Activated CD4-positive, alpha-beta T cell treated with anti-CD3 and anti-CD28 coated beads for 4 hours (primary cell): Measurements from ENCODE around the gene FTO.

Experiments used
- DNase-seq, 2 donors: peaks; one replicate each; pipeline ENCODE4 v3.0.0-alpha.2; 2020

FTO gene

GRCh38 chr16:53712065-53712464, 8.1 kb downstream of the FTO start:
- no peak for DNase-seq

GRCh38 chr16:53713403-53714204, 9.6 kb downstream of the FTO start:
- no peak for DNase-seq

GRCh38 chr16:53714205-53715022, 10.5 kb downstream of the FTO start:
- no peak for DNase-seq

GRCh38 chr16:53715023-53715384, 11.0 kb downstream of the FTO start:
- no peak for DNase-seq

- DNase-seq: no peak
These were observed 13.6 kb downstream of the FTO start for GRCh38 chr16:53717577-53717976.

- DNase-seq: no peak
These were observed 17.1 kb downstream of the FTO start for GRCh38 chr16:53721017-53721416.

- DNase-seq: no peak
These were observed 22.7 kb downstream of the FTO start for GRCh38 chr16:53726625-53727024.

- no peak for DNase-seq
These were observed 26.7 kb downstream of the FTO start for GRCh38 chr16:53730693-53731092.

- DNase-seq: no peak
These were observed 28.5 kb downstream of the FTO start for GRCh38 chr16:53732296-53732929.

- DNase-seq: no peak
These were observed 31.0 kb downstream of the FTO start for GRCh38 chr16:53734908-53735307.

GRCh38 chr16:53736297-53736696, 32.3 kb downstream of the FTO start:
- no peak for DNase-seq

- no peak for DNase-seq
These were observed 33.6 kb downstream of the FTO start for GRCh38 chr16:53737552-53737951.

- DNase-seq: no peak
These were observed 36.5 kb downstream of the FTO start for GRCh38 chr16:53740476-53740875.

GRCh38 chr16:53740933-53741531, 37.1 kb downstream of the FTO start:
- no peak for DNase-seq

GRCh38 chr16:53741546-53741945, 37.6 kb downstream of the FTO start:
- no peak for DNase-seq

GRCh38 chr16:53743149-53743566, 39.2 kb downstream of the FTO start:
- peak; percentile 5 to 21 for DNase-seq

- peak; percentile 29 to 34 for DNase-seq
These were observed 40.5 kb downstream of the FTO start for GRCh38 chr16:53744449-53744848.

GRCh38 chr16:53745086-53745485, 41.1 kb downstream of the FTO start:
- DNase-seq: no peak

- no peak for DNase-seq
These were observed 41.9 kb downstream of the FTO start for GRCh38 chr16:53745753-53746266.

GRCh38 chr16:53752560-53752959, 48.6 kb downstream of the FTO start:
- DNase-seq: no peak

- DNase-seq: no peak
These were observed 49.5 kb downstream of the FTO start for GRCh38 chr16:53753431-53753830.

GRCh38 chr16:53755026-53755910, 51.3 kb downstream of the FTO start:
- no peak for DNase-seq
